NAMALWA (cell line): ENCODE results near the gene DHX29.

Source experiments
- DNase-seq: peaks from one replicate; pipeline ENCODE4 v3.0.0-alpha.2; 2015; ENCODE audit warnings: low spot score

DHX29 gene

DNA sequence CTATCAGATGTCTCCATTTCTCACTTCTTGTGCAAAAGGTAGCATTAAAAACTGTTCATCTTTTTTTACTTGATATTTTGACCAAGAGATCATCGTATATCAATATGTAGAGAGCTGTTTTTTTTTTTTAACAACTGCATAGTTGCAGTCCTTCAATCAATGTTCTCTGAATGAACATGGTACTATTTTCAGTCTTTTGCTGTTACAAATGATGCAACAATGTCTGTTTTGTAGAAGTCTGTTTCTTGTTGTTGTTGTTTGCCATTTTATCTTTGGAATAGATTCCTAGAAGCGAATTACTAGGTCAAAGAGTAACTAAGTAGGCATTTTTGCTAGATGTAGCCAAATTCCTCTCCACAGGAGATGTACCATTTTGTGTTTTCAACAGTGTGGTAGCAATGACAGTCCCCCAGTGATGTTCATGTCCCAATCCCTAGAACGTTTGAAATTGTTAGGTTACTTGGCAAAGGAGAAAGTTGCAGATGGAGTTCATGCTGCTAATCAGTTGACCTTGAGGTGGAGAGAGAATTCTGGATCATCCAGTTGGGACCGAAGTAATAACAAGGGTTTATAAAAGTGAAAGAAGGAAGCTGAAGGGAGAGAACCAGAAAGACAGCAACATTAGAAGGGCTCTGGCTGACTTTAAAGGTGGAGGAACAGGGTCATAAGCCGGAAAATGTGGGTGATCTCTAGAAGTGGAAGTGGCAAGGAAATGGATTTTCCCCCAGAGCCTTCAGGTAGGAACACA is 6.5 kb upstream of the DHX29 start:
- DNase-seq: no peak

DNA sequence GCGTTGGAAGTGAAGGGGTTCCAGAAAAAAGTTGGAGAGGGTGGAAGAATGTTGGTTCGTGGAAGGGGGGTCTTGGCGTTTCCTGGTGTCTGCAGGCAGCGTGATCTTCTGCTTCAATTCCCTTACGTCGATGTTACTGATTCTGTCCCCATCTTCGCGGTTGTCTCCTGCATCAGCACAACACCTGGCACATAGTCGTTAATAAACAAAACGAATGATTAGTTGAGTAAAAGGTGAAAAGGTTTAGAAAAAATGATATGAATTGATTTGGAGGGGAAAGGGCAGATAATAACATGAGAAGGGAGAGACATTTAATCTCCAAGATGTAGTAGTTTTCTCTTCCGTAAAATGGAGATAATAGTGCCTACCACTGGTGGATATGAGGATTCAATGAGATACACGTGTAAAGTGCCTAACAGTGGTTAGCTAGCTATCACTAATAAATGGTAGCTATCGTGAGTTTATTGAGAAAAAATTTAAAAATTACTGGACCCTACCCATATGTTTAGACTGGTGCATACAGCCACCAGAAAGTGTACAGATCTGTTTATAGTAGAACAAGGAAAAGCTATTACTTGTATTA is 851 bp upstream of the DHX29 start:
- DNase-seq: peak; percentile 58

DNA sequence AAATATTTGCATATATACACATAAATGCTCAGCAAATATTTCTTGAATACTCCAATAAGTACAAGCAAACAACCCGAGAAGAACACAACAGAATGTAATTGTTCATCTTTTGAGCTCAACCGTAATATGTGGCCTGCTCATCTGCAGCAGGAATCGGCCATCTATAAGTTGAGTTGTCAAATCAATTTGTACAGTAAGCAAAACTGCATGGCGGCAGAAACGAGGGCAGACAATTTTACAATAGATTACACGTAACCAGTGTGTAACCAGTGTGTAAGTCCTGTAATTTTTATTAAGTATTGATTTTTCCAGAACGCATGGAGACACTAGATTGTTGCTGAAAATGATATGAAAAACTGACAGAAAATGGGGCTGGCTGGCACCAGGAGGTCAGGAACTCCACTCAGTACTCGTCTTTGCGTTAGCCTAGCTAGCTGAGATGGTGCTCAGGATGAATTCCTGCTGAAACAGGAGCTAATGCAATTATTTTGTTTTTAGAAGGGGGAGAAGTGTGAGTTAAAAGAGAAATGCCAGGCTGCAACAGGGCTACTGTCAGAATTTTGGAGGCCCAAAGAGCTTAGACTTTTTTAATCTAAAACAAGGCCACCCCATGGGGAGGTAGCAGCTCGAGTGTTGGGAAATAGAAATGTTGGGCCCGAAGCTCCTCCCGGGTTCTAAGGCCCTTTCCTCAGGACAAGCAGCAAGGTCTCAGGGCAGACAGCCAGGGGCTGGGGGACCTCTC is 682 bp downstream of the DHX29 start:
- peak; percentile 32 for DNase-seq

DNA sequence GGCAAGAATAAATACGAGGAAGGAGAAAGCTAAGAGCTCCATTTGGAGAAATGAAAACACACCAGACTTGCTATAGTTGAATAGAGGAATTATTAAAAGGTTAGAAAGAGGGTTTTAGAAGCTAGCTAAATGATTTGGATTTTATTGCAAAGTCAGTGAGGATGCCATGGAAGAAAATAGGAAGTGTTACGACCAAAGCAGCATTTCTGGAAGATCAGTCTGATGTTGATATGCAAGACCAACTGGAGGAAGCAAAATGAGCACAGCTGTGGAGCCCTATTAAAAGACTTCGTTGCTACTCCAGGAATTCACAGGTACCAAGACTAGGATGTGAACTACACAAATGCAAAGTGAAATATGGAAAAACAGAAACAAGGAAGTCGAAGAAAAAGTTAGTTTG is 2.1 kb downstream of the DHX29 start:
- DNase-seq: no peak

DNA sequence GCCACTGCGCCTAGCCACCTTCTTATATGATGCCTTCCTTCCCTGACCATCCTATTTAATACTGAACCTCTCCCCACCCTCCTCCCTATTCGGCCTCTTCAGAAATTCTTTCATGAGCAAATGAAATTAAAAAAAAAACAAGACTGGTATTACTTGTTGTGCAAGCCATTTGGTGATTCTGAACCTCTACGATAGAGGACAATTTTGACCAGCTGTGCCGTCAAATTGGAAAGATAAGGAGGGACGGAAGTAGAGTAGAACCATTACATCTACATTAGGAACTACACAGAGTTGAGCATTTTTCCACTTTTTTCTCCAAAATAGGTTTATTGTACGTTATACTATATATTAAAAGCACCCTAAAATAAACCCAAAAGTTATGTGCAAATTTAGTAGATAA is 2.9 kb downstream of the DHX29 start:
- no peak for DNase-seq

DNA sequence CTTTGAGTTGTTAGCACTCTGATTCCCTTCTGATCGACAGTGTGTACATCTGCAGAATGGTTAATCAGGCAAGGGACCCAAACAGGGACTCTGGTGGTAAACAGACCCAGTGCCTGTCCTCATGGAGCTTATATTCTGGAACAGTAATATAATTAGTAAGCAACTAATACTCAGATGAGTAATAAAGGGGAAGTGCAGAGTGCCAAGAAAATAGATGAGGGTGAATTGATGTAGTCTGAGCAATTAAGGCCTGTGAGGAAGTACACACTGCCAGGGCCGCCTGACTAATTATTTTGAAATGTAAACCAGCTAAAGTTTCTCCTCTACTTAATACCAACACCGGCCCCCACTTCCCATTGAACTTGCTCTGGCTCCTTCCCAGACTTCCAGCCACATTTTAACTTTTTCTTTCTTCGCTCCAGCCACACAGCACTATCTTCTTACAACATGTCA is 4.2 kb downstream of the DHX29 start:
- no peak for DNase-seq

DNA sequence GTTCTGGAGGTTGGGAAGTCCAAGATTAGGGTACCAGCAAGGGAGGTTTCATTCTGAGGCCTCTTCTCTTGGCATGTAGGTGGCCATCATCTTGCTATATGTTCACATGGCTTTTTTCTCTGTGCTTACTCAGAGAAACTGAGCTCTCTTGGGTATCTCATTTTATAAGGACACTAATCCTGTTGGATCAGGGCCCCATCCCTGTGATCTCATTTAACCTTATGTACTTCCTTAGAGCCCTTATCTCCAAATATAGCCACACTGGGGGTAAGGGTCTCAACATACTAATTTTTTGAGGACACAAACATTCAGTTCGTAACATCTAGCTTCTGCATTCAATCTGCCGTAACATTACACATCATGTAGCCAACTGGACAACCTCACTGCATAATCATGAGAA is 6.6 kb downstream of the DHX29 start:
- no peak for DNase-seq

DNA sequence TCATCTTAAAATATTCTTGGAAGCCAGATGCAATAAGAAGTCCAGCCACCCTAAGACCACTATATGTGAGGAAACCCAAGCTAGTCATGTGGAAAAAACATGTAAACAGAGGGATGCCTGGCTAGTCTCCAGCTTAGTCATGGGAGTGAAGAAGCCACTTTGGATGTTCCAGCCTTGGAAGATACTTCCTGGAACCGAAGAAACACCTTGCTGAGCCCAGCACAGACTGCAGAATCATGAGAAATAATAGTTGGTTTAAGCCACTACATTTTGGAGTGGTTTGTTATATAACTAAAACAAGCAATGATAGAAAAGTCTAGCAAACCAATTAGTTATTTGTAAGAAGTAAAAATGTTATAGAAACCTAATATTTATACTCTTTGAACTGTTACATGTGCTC is 12.6 kb downstream of the DHX29 start:
- no peak for DNase-seq

DNA sequence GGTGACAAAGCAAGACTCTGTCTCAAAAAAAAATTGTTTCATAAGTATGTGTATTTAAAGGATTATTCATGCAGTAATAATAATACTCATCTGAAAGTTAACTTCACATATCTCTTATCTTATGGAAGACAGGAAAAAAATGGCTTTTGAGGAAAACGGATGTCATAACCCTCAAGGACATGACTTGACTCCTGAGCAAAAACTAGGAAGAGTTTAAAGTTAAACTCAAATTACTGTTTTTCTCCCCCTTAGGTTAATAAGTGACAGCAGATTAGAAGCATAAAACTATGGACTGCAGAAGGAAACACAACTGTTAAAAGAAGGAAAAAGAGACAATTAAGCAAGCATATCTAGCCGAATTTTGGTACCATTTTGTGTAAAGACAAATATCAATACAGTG is 16.5 kb downstream of the DHX29 start:
- no peak for DNase-seq

DNA sequence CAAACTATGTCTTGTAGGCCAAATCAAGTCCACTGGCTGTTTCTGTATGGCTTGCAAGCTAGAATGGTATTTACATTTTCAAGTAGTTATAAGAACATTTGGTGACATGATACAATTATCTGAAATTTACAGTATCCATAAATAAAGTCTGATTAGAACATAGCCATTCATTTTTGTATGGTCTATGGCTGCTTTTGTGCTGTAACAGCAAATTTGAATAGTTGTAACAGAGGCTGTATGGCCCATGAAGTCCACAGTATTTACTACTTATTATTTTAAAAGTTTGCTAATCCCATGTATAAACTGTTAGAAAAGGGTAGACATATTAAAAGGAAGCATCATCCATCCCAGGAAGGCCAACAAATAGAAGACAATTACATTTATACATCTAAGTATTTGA is 17.7 kb downstream of the DHX29 start:
- no peak for DNase-seq

DNA sequence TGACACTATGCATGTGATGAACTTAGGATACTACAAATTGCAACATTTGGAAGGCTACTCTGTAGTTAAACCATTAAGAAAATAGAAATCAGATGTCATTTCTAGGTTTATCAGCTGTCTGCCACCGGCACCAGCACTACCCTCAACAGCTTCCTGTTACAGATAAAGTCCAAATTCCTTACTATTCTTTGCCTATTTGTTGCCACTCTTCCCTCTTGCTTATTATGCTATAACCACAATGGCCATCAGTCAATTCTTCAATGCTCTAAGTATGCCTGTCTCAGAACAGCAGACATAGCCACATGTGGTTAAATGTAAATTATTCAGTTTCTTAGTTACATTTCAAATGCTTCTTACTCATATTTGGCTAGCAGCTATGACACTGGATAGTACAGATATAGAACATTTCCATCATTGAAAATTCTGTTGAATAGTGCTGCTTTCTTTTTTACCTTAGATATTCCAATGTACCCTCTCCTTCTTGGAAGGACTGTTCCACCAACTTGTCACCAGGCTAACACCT is 21.0 kb downstream of the DHX29 start:
- DNase-seq: no peak

DNA sequence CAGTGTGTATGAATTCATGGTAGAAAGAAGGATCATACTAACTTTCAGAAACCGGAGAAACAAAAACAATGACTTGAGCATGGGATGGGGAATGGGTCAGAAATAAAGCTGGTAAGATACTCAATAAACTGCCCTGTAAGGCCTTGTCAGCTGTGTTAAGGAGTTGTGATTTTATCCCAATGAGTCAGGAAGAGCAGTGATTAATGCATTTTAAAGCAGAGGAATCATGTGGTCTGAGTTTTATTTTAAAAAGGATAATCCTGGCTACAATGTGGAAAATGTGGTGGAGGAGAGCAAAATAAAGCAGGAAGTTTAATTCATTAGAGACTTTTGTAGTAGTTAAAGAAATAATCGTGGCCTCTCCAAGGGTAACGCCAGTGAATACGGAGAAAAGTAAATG is 28.7 kb downstream of the DHX29 start:
- no peak for DNase-seq

DNA sequence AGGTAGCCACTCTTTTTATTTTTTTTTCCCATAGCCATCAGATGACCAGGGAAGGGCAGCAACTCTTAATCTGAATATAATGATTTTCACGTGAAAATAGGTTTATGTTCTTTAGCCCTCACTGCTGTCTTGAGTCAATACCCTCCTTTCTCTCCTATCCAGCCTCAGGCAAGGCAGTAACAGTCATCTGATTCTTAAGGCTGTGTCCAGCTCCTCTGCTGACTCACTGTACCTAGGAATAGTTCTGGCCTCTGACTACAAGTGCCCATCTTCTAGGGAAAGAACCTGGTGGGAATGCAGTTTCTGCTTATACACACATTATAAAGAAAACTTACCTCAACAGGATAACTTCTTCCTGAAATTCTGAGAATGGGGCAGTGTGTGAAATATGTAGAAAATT is 30.7 kb downstream of the DHX29 start:
- DNase-seq: no peak

DNA sequence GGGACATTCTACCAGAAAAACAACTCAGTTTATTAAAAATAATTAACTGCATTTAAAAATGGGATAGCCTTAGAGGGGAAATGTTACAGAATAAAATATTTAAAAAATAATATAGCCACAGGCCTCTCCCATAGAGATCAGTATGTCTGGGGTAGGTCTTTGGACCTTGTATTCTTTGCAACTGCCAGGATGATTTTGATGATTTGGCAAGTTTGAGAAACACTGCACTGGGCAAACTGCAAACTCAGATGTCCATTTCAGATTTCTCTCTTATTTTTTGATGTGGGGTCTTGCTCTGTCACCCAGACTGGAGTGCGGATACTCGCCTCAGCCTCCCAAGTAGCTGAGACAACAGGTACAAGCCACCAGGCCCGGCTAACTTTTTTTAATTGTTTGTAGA is 49.2 kb downstream of the DHX29 start:
- no peak for DNase-seq

DNA sequence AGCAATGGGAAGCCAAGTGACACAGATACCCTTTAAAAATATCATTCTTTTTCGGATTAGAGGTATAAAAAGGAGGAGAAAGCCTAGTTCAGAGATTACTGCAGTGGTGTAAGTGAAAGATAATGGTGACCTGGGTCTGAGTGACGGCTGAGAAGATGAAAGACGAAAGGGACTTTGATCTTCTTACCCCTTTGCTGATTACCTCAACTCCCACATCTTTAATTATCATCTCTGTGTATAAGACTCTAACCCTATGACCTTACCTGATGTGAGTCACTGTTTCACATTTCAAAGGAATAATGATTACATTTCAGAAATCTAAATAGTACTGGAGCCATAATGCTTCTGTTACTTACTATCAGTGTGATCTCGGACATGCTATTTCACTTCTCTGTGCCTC is 52.7 kb downstream of the DHX29 start:
- no peak for DNase-seq

DNA sequence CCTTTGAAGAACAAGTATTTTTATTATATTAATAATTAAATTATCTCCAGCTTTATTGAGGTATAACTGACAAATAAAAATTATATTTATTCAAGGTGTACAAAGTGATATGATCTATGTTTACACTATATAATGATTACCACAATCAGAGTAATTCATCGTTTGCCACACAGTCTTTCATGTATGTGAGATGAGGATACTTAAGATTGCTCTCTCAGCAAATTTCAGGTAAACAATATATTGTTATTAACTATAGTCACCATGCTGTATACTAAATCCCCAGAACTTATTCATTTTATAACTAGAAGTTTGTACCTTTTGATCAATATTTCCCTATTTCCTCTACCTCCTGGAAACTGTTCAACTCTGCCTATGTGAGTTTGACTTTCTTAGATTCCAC is 57.4 kb downstream of the DHX29 start:
- no peak for DNase-seq

DNA sequence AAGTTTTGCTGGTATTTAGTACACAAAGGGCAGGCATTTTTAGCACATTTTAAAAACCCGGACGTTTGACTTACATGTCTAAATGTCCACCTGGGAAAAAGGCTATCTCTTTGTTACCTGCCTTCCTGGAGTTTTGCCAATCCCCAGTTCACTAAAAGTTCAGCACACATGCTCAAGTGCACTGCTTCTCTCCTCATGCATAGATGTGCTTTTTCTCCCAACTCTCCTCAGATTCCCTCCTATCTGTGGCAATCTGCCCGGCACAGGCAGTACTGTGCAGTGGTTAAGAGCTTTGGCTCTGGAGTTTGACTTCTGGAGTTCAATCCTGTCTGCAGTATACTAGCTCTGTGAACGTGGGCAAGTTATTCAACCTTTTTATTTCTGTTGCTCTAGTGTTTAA is 65.7 kb downstream of the DHX29 start:
- no peak for DNase-seq

DNA sequence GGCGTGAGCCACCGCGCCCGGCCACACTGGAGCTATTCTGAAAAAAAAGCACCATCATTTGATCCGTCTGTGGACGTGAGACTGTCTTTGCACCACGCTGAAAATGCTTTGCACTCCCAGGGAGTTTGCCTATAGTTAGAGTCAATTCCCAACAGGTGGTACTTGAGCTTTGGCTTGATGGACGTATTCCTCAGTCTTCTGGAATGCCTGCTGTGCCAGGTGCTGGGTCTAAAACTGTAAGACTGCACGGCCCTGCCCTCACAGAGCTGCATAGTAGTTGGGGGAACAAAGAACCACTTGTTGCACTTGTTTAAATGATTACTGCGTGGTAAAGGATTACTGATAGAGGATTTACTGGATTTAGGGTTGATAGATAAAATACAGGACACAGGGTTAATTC is 70.7 kb downstream of the DHX29 start:
- no peak for DNase-seq

DNA sequence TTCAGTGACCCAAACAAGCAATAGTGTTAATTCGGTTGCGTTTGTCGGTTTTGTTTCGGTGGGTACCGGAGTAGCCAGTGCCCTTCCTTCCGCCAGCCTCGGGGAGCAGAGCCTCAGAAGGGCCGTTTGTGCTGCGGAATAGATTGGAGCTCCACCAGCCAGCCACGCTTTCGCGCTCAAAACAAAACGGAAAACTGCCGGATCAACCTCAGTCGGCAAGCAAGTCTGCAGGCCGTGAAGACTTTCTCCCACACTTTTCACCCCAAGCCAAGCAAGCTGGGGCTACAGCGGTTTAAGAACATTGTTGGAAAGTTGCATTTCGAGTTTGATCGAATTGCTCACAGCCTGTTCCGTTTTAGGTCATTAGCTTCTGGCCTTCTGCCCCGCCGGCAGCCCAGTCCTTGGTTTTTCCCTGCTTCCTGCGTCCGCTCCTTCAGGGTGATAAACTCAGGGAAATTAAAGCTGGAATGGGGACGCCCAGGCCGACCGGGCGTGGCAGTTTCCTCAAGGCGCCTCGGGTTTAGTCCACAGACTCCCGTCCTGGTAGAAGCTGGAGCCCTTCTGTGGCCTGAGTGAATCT is 73.3 kb downstream of the DHX29 start:
- DNase-seq: peak; percentile 11

DNA sequence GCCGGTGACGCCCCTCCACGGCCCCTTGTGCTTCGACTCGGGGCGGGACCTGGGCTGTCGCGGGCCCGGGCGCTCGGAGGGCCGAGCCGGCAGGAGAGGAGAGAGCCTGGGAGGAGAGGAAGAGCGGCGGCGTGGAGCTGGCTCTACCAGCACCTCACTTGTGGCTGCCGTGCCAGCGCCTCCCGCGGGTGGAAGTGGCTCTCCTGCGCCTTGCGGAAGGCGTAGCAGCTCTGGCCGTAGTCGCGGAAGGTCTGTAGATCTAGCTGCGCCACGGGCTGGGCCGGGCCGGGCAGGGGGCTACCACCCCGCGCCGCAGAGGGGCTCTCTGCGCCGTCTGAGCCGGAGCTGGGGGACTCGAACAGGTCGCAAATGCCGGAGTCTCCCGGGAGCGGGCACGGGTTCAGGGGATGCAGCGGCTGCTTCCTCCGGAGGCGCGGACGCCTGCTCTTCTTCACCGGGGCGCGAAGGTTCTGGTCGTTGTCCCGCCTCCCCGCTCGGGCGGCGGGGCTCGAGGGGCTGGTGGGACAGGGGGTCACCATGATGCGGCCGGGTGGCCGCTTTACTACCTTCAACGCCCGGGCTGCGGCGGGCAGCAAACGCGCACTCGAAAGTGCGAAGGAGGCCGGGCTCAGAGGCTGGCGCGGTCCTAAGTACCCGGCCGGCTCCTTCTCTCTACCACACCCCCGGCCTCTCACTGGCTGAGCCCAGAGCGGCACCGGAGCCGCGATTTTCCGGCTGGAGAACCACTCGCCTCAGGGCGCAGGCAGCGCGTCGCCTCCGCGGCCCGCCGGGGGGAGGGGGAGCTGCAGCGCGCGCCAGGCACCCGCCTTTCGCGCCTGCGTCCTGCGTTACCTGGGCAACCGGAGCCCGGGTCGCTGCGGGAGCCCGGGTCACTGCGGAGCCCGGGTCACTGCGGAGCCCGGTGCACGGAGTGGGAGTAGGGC is 74.2 kb downstream of the DHX29 start, which contains the start of gene CCNO:
TSS of gene CCNO (minus strand) at position 624 of the 944 bp plus-strand sequence. CDS start at position 539, 85 bp downstream.
- peak; percentile 53 for DNase-seq

DNA sequence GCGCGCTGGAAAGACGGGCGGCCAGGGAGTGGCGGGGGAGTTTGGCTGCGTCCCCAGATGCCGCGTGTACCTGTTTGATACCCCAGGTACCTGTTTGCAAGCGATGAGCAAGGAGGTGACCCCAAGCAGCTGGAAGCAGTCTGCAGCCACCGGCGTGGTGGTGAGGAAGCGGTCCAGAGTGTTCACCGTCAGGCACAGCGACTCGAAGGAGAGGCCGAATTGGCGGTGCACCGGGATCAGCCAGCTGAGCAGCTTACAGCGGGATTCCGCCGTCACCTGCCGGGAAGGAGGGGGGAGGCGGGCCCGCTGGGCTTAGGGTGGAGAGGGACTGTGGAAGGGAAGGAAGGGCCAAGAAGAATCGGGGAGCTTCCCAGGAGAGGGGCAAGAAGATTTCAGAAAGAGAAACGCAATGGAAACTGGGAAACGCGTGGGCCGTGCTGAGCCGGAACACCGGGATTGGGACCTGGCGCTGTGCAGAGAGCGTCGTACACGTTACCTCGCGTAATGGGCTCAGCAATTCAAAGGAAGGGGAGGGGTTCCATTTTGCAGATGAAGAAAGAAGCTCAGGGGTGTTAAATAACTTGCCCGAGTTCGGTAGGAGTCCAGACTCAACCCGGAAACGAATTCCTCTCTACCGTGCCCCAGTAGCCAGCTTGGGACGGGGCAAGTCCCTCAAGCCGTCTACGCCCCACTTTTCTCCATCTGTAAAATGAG is 75.1 kb downstream of the DHX29 start:
- DNase-seq: no peak
